Right ventricle myocardium inferior (tissue), 1 donor: ENCODE data around the gene KTN1. TPM values are rescaled to one million over a fixed set of nuclear protein-coding genes. Genes with fewer than 3 reads are reported as not detected.

ENCODE experiments used
- ATAC-seq: fragments of 200-7000 bp; cut with Tn5 transposase; one replicate; pipeline ENCODE4 v1.9.1; 2020; ENCODE audit warnings: mild to moderate bottlenecking, moderate library complexity
- DNase-seq: peaks from one replicate; pipeline ENCODE4 v3.0.0; 2021; ENCODE audit errors: missing footprints
- intact Hi-C: fragments of 100-400 bp; cut with DNase I; formaldehyde crosslinking; loops from one replicate; pipeline ENCODE4 v1.11.0; 2022
- total RNA-seq: library from RNA; stranded (reverse); fragmentation: NEBNext Ultra II Directional; extraction: Animal tissue kit (Norgen Biotek cat#: 25700); gene quantifications from one replicate; pipeline ENCODE4 v1.2.1, GENCODE V29; 2021
- donor health status: DM: no; HTN: yes; CAD: no; lungs with severe emphysema.

KTN1 gene
- total RNA-seq, 1 donor from 2014 or later, result 288 TPM

GRCh38 chr14:55571125-55571889 lies 8.7 kb upstream of the KTN1 start:
- ATAC-seq (no peak), DNase-seq (no peak)
- intact Hi-C loops, result loop anchor here (5.0 kb wide), 1 partner anchor 129 kb away; the partner anchor contains the start of gene TBPL2

DNA sequence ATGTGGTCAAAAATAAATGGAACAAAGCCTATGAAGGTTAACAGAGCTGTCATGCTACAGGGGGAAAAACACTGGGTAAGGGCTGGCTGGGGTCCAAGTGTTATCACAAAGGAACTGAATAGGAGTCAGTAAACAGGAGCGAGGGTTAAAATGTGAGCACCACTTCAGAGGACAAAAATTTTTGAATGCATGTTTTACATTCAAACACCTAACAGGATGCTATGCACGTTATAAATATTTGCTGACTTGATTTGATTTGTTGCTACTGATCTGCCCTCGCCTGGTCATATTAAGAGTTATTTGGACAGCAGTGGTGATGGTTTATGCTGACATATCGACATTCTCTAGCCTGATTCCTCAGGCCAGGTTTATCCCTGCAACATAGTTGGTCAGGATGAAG lies 7.4 kb upstream of the KTN1 start:
- ATAC-seq, result peak; percentile 81
- intact Hi-C loops, result loop anchor here (5.0 kb wide), 1 partner anchor 130 kb away; the partner anchor contains the start of gene TBPL2
- no peak for DNase-seq

DNA sequence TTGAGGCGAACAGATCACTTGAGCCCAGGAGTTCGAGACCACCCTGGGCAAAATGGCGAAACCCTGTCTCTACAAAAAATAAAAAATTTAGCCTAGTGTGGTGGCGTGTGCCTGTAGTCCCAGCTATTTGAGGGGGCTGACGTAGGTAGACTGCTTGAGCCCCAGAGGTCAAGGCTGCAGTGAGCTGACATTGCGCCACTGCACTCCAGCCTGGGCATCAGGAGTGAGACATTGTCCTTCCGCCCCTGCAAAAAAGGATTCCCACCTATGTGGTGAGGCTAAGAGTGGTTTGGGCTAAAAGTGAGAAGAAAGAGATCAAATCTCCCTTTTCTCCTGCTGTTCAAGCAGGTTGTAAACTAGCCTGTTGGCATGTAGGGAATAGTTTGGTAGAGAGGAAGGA lies 5.0 kb upstream of the KTN1 start:
- ATAC-seq (no peak), DNase-seq (no peak)
- intact Hi-C loops, result loop anchor here (5.0 kb wide), 1 partner anchor 133 kb away; the partner anchor contains the start of gene TBPL2

DNA sequence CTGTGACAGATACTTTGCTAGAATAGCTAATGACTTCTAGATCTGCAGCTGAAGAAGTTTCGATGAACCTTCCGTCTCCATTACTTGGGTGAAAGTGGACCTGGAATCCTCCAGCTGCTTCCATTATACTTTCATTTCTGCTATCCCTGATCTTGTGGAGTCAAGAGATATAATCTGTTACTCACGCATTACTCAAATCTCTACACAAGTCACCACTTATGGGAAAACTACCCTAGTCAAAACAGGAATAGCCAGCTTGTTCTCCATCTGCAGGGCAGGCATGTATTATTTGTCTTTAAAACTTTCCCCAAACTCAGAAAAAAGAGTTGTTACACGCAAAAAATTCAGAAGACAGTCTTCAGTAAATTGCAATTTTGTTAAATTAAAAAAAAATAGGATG lies 2.8 kb upstream of the KTN1 start:
- intact Hi-C loops, result no loop called here
- ATAC-seq, result no peak
- no peak for DNase-seq

- ATAC-seq (no peak), DNase-seq (no peak)
- intact Hi-C loops, result no loop called here
Observed at GRCh38 chr14:55578511-55578910, 1.5 kb upstream of the KTN1 start.

DNA sequence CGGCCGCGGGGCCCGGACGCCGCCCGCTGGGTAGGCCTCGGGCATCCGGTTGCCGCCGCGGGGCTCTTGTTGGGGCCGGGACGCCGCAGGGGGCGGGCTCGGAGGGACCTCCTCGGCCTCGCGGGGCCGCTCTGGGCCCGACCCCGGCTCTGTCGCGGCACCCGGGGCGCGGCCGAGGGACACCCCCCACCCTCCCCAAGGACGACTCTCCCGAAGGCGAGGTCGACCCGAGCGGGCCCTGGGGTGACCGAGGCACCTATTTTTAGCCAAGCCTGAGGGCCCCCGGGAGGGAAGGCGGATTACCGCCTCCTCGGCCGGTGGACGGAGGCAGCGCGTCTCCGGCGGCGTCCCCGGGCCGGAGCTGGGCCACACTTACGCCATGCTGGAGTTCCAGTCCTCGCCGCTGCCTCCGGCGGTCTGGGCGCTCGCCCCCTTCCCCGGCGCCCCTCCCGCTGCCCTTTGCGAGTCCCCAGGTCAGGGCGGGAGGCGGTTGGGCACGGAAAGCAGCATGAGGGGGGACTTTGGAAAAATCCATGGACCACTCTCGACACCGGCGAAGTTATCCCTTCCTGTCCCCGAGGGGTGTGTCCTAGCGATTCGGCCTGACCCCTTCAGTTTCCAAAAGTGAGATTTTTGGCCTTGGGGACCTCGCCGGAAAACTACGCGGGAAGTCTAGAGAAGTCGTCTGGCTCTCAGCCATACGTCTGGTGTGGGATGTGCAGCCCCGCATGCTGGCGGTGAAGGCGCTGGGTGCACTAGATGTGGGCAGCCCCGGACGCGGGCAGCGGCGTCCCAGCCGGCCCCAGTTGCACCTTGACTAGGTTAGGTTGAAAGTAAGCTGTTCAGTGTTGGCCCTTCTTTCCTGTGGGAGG lies 699 bp downstream of the KTN1 start:
- intact Hi-C loops, result loop anchor here (5.0 kb wide), 2 partner anchors 47 to 102 kb away; no protein-coding TSS in a partner anchor
- DNase-seq (peak; percentile 81), ATAC-seq (peak; percentile 45)

GRCh38 chr14:55581342-55581771 lies 1.4 kb downstream of the KTN1 start:
- ATAC-seq (no peak), DNase-seq (no peak)
- intact Hi-C loops, result loop anchor here (5.0 kb wide), 2 partner anchors 46 to 101 kb away; no protein-coding TSS in a partner anchor

GRCh38 chr14:55582746-55583145 lies 2.7 kb downstream of the KTN1 start:
- no peak for ATAC-seq

DNA sequence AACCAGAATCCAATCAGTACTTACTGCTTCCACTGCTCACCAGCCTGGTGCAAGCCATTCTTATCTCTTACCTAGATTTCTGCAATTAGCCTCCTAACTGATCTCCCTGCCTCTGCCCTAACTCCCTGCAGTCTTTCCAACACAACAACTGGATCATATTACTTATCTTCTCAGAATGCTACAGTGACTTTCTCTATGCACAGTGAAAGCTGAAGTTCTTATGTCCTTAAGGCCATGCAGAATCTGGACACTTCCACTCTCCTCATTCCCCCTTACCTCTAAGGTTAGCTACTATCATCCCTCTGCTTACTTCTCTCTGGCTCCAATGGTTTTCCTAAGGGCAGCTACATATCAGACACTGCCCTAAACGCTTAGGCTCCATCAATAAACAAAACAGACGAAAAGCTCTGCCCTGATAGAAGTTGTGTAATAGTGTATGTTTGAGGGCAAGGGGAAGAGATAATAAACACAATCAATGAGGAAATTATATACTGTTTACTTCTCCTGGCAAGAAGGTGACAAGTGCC lies 4.0 kb downstream of the KTN1 start:
- DNase-seq (no peak), ATAC-seq (no peak)
- intact Hi-C loops, result loop anchor here (5.0 kb wide), 2 partner anchors 43 to 98 kb away; no protein-coding TSS in a partner anchor

More at GRCh38 chr14:55582746-55583145, 2.7 kb downstream of the KTN1 start:
- no peak for DNase-seq
- intact Hi-C loops, result loop anchor here (5.0 kb wide), 2 partner anchors 45 to 100 kb away; no protein-coding TSS in a partner anchor

DNA sequence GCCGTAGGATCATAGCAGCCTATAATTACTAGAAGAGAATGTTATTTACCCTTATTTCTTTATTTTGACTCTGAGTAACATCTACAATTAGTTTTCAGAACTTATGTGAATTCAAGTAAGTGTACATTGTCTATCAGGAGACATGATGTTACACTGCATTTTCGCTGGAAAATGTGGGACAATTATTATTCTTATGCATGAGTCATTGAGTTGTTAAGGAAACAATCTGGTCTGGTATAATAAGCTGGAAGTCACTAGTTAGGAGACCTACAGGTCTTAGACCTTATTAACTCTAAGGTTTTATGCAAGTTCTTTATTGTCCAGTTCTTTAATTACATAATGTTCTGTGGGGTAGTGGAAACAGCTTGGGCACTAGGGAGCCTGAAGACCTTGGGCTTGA lies 5.8 kb downstream of the KTN1 start:
- ATAC-seq, result no peak
- intact Hi-C loops, result loop anchor here (5.0 kb wide), 1 partner anchor 76 kb away; no protein-coding TSS in a partner anchor
- DNase-seq, result no peak

- DNase-seq, result no peak
- intact Hi-C loops, result loop anchor here (5.0 kb wide), 1 partner anchor 76 kb away; no protein-coding TSS in a partner anchor
Observed at GRCh38 chr14:55586411-55586810, 6.4 kb downstream of the KTN1 start.

GRCh38 chr14:55587847-55588246 lies 7.8 kb downstream of the KTN1 start:
- DNase-seq (no peak), ATAC-seq (no peak)
- intact Hi-C loops, result loop anchor here (5.0 kb wide), 1 partner anchor 74 kb away; no protein-coding TSS in a partner anchor

More at GRCh38 chr14:55586411-55586810, 6.4 kb downstream of the KTN1 start:
- ATAC-seq, result no peak

DNA sequence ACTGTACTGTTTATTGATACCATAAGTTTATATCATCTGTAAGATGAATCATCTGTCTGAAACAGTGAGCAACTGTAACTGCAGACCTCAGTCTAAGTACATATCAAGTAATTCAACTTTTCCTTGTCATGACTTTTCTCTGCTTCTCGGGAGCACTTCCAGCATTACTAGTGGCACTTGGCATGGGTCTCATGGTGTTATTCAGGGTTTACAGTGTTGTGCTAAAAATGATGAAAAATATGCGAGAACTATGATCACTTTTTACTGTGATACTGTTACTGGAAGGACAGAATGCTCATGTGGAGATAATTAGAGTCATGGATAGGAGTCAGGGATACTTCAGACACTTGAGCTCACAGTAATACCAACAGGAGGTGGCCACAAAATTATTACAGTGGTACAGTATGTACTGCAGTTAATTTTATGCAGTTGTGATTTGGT lies 8.3 kb downstream of the KTN1 start:
- ATAC-seq, result peak; percentile 82
- no peak for DNase-seq
- intact Hi-C loops, result loop anchor here (5.0 kb wide), 1 partner anchor 74 kb away; no protein-coding TSS in a partner anchor

GRCh38 chr14:55589171-55589570 lies 9.2 kb downstream of the KTN1 start:
- no peak for ATAC-seq
- no peak for DNase-seq
- intact Hi-C loops, result loop anchor here (5.0 kb wide), 1 partner anchor 73 kb away; no protein-coding TSS in a partner anchor

- intact Hi-C loops, result no loop called here
- DNase-seq, result no peak
- no peak for ATAC-seq
Observed at GRCh38 chr14:55592436-55592835, 12.4 kb downstream of the KTN1 start.

- intact Hi-C loops, result no loop called here
- DNase-seq (no peak), ATAC-seq (no peak)
Observed at GRCh38 chr14:55593698-55594097, 13.7 kb downstream of the KTN1 start.

- DNase-seq (no peak), ATAC-seq (no peak)
- intact Hi-C loops, result no loop called here
Observed at GRCh38 chr14:55599250-55599879, 19.4 kb downstream of the KTN1 start.
